Neural progenitor cell (in vitro differentiated cells): ENCODE results near the gene P3H3. TPM values are rescaled to one million over a fixed set of nuclear protein-coding genes. Genes with fewer than 3 reads are reported as not detected.
A peak's percentile ranks its signal among the peaks of the same experiment; 100 is the strongest.

Experiments used
- DNase-seq: peaks from one replicate; pipeline ENCODE4 v3.0.0-alpha.2; 2016; ENCODE audit warnings: low spot score
- H2AFZ ChIP-seq: fragments of 200-600 bp; sonication (generic); replicated peaks from 2 replicates; pipeline ENCODE4 v1.6.1; 2016; ENCODE audit warnings: antibody characterized with exemption
- H3F3A ChIP-seq: fragments of 200-600 bp; sonication (generic); 2 replicates; pipeline ENCODE4 v1.6.1; 2016; ENCODE audit warnings: antibody characterized with exemption, low read depth
- H3K27ac ChIP-seq: fragments of 200-600 bp; sonication (generic); 2 replicates; pipeline ENCODE4 v1.5.1; 2016; ENCODE audit warnings: mild to moderate bottlenecking
- H3K27me3 ChIP-seq: fragments of 200-600 bp; sonication (generic); 2 replicates; pipeline ENCODE4 v1.6.1; 2016; ENCODE audit warnings: mild to moderate bottlenecking, moderate library complexity
- H3K36me3 ChIP-seq: fragments of 200-600 bp; sonication (generic); 2 replicates; pipeline ENCODE4 v1.5.1; 2016
- H3K4me1 ChIP-seq: fragments of 200-600 bp; sonication (generic); 2 replicates; pipeline ENCODE4 v1.6.1; 2016; ENCODE audit warnings: mixed run types
- H3K4me2 ChIP-seq: fragments of 200-600 bp; sonication (generic); 2 replicates; pipeline ENCODE4 v1.6.1; 2016
- H3K4me3 ChIP-seq: fragments of 200-600 bp; sonication (generic); 2 replicates; pipeline ENCODE4 v1.5.1; 2016
- H3K79me2 ChIP-seq: fragments of 200-600 bp; sonication (generic); 2 replicates; pipeline ENCODE4 v1.6.1; 2016; ENCODE audit warnings: low read depth
- H3K9ac ChIP-seq: fragments of 200-600 bp; sonication (generic); 2 replicates; pipeline ENCODE4 v1.6.1; 2016
- H3K9me3 ChIP-seq: fragments of 200-600 bp; sonication (generic); 2 replicates; pipeline ENCODE4 v1.5.1; 2016; ENCODE audit warnings: low read depth
- H4K20me1 ChIP-seq: fragments of 200-600 bp; sonication (generic); 2 replicates; pipeline ENCODE4 v1.6.1; 2016; ENCODE audit warnings: low read depth
- H3K27ac Mint-ChIP-seq: 3 replicates; pipeline ENCODE4 v1.8.0; 2021; ENCODE audit warnings: mixed read lengths
- H3K27me3 Mint-ChIP-seq: 2 replicates; pipeline ENCODE4 v1.8.0; 2022; ENCODE audit warnings: low read depth, mild to moderate bottlenecking, inconsistent platforms, moderate library complexity, mixed read lengths; ENCODE audit not compliant: insufficient read depth
- H3K36me3 Mint-ChIP-seq: 3 replicates; pipeline ENCODE4 v1.8.0; 2021; ENCODE audit warnings: mixed read lengths
- H3K4me1 Mint-ChIP-seq: 3 replicates; pipeline ENCODE4 v1.8.0; 2021; ENCODE audit warnings: mixed read lengths
- H3K4me3 Mint-ChIP-seq: 3 replicates; pipeline ENCODE4 v1.8.0; 2021; ENCODE audit warnings: mild to moderate bottlenecking, moderate library complexity, mixed read lengths
- H3K9me3 Mint-ChIP-seq: 3 replicates; pipeline ENCODE4 v1.8.0; 2020; ENCODE audit warnings: mixed read lengths
- EZH2 ChIP-seq: fragments of 200-600 bp; sonication (generic); IDR thresholded peaks from 2 replicates; pipeline ENCODE4 v1.6.1; 2017; ENCODE audit warnings: antibody characterized with exemption, mild to moderate bottlenecking, moderate library complexity
- EZH2phosphoT487 ChIP-seq: fragments of 200-600 bp; sonication (generic); IDR thresholded peaks from 2 replicates; pipeline ENCODE4 v1.6.1; 2017; ENCODE audit warnings: antibody characterized with exemption
- total RNA-seq: library from RNA; depleted of rRNA; stranded (reverse); fragments of >200 nt; gene quantifications from 2 replicates; pipeline ENCODE4 v1.2.3, GENCODE V29; 2015; ENCODE audit warnings: low replicate concordance
- TF ChIP-seq, protein P1 (sequence below): fragments of 200-600 bp; sonication (generic); IDR thresholded peaks from 2 replicates; pipeline ENCODE4 v1.5.1; 2017; ENCODE audit warnings: antibody characterized with exemption, mild to moderate bottlenecking

P3H3 gene
- total RNA-seq, 1 donor from 2014 or later: 14.1 TPM

DNA sequence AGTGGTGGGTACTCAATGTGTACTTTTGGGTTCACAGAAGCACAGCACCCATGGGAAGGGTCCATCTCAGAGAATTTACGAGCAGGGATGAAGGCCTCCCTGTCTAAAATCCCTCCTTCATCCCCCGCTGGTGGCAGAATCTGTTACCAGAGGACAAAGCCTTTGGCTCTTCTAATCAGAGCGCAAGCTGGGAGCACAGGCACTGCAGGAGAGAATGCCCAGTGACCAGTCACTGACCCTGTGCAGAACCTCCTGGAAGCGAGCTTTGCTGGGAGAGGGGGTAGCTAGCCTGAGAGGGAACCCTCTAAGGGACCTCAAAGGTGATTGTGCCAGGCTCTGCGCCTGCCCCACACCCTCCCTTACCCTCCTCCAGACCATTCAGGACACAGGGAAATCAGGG, 8.0 kb upstream of the P3H3 start:
- Mint-ChIP-seq H3K4me1 (peaks cover 68% of the 10 kb centered on the region), H3K27me3 (peaks cover 13% of the 10 kb centered on the region), H3K27ac (peak overlapping the region; percentile 99), H3K4me3 (peak overlapping the region; percentile 89), H3K9me3 (no peaks in the 10 kb centered on the region), H3K36me3 (peaks cover 11% of the 10 kb centered on the region)
- Histone ChIP-seq H3K9me3 (no peaks in the 10 kb centered on the region), H3K27ac (peak overlapping the region; percentile 27), H4K20me1 (no peaks in the 10 kb centered on the region), H3F3A (peaks cover 57% of the 10 kb centered on the region), H2AFZ (no peak overlapping the region), H3K27me3 (no peaks in the 10 kb centered on the region), H3K79me2 (no peaks in the 10 kb centered on the region), H3K4me2 (peak overlapping the region; percentile 89), H3K9ac (no peak overlapping the region), H3K4me1 (peaks cover 54% of the 10 kb centered on the region), H3K4me3 (peak overlapping the region; percentile 52), H3K36me3 (no peaks in the 10 kb centered on the region)
- peak; percentile 66 for DNase-seq
- TF ChIP-seq EZH2phosphoT487: no peak
- TF ChIP-seq, protein P1, sequence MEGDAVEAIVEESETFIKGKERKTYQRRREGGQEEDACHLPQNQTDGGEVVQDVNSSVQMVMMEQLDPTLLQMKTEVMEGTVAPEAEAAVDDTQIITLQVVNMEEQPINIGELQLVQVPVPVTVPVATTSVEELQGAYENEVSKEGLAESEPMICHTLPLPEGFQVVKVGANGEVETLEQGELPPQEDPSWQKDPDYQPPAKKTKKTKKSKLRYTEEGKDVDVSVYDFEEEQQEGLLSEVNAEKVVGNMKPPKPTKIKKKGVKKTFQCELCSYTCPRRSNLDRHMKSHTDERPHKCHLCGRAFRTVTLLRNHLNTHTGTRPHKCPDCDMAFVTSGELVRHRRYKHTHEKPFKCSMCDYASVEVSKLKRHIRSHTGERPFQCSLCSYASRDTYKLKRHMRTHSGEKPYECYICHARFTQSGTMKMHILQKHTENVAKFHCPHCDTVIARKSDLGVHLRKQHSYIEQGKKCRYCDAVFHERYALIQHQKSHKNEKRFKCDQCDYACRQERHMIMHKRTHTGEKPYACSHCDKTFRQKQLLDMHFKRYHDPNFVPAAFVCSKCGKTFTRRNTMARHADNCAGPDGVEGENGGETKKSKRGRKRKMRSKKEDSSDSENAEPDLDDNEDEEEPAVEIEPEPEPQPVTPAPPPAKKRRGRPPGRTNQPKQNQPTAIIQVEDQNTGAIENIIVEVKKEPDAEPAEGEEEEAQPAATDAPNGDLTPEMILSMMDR: no peak
- TF ChIP-seq EZH2: no peak

DNA sequence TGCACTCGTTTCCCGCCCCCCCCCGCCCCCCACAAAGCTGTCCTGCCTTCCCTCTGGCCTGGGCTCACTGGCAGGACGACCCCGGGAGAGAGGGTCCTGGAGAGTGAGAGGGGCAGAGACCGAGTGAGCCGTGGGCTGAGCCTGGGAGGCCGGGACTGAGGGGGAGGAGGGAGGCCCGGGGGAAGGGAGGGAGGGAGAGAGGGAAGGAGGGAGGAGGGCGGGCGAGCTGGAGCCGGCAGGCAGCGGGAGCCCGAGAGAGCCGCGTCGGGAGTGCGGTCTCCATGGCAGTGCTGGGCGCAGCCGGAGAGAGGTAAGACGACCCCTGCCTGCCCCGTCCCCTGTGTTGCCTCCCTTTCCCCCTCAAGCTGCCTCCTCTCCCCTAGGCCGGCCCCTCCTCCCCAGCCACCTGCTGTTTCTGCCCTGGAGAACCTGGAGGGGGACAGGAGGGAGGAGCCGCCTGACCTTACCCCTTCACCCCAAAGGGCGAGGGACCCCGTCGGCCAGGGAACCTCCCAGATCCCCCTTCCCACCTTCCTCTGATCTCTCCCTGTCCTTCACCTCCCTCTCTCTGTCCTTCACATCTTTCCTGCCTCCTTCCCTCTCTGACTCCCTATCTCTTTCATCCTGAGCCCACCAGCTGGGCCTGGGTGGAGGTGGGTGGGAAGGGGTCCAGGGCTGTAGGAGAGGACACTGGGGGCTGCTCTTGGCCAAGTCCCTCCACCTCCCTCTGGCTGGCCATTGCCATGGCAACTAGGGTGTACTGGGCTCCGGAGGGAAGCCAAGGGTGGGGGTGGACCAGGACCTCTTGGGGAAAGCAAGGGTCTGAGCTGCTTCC, 6.4 kb upstream of the P3H3 start, which contains the start of gene GPR162:
Gene GPR162, plus strand, starts transcription at position 231 of the 835 bp plus-strand sequence. CDS start 2,078 bp downstream, outside the sequence.
- H3K36me3 Mint-ChIP-seq: peaks cover 12% of the 10 kb centered on the region
- Histone ChIP-seq H3K79me2 (no peaks in the 10 kb centered on the region), H3K9ac (peak within 1 kb of the TSS; percentile 19), H3F3A (peaks cover 66% of the 10 kb centered on the region), H4K20me1 (no peaks in the 10 kb centered on the region), H3K4me3 (peak within 1 kb of the TSS; percentile 52), H3K27me3 (no peaks in the 10 kb centered on the region), H3K36me3 (no peaks in the 10 kb centered on the region), H3K4me2 (peak within 1 kb of the TSS; percentile 89), H2AFZ (no peak within 1 kb of the TSS), H3K9me3 (no peaks in the 10 kb centered on the region), H3K4me1 (peaks cover 58% of the 10 kb centered on the region), H3K27ac (peak within 1 kb of the TSS; percentile 41)
- H3K4me3 Mint-ChIP-seq: peak within 1 kb of the TSS; percentile 89
- no peaks in the 10 kb centered on the region for H3K9me3 Mint-ChIP-seq
- peaks cover 81% of the 10 kb centered on the region for H3K4me1 Mint-ChIP-seq
- H3K27ac Mint-ChIP-seq: peak within 1 kb of the TSS; percentile 99
- H3K27me3 Mint-ChIP-seq: peaks cover 15% of the 10 kb centered on the region
- DNase-seq: peak; percentile 92
- TF ChIP-seq, protein P1: no peak
- TF ChIP-seq EZH2: no peak
- no peak for TF ChIP-seq EZH2phosphoT487

DNA sequence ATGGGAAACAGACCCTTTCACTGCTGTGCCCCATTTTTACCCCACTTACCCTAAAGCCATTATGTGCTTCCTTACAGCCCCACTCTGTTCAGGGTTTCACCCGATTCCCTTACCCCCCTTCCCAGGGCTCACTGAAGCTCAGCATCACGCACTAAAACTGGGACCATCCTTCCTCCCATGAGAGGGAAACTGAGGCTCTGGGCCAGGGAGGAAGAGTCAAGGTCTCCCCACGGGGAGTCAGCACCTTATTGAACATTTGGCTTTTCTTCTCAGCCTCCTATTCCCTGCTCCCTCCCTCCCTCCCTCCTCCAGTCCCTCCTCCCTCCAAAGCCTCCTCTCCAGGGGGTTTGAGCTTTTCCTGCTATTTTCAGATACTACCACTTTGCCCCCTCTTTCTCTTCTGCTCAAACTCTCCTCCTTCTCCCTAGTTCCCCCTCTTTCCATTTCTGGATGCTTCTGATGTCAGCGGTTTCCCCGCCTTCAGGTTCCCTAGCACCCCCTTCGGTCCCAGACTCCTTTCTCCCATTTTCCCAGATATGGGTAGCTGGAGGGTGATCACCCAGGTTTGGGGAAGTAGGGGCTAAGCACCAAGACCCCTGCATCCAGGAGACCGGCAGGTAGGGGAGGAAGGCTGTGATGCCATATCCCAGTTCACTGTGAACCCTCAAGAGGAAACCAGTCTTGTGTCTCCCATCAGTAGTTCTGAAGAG, 5.6 kb upstream of the P3H3 start:
- Histone ChIP-seq H3K27ac (no peak overlapping the region), H2AFZ (no peak overlapping the region), H3K9me3 (no peaks in the 10 kb centered on the region), H3K27me3 (no peaks in the 10 kb centered on the region), H4K20me1 (no peaks in the 10 kb centered on the region), H3K4me2 (peak overlapping the region; percentile 89), H3K4me3 (peak overlapping the region; percentile 52), H3K79me2 (no peaks in the 10 kb centered on the region), H3K36me3 (no peaks in the 10 kb centered on the region), H3K4me1 (peaks cover 64% of the 10 kb centered on the region), H3F3A (peaks cover 69% of the 10 kb centered on the region), H3K9ac (no peak overlapping the region)
- Mint-ChIP-seq H3K4me1 (peaks cover 85% of the 10 kb centered on the region), H3K4me3 (peak overlapping the region; percentile 89), H3K36me3 (peaks cover 12% of the 10 kb centered on the region), H3K27me3 (peaks cover 15% of the 10 kb centered on the region), H3K9me3 (no peaks in the 10 kb centered on the region), H3K27ac (peak overlapping the region; percentile 89)
- TF ChIP-seq, protein P1: no peak
- TF ChIP-seq EZH2phosphoT487 (no peak), EZH2 (no peak)
- DNase-seq: no peak
